Measurements from ENCODE around the gene TRIL.

DNA sequence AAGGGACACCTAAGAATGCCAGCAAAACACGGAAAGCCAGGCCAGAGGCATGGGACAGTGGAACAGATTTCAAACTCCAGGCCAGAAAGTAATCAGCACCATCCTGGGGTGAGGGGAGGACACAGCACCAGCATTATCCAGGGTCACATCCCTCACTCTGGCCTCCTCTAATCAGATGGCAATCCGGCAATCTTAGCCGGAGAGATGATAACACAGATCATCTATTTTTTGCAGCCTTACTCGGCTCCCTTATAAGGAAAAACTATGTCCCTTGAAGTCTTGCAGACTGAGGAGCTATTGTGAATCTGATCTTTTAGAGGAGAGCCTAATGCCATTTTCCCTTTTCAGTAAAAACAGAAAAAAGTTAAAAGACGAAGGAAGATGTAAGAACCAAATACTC is 16.5 kb downstream of the TRIL start:
- TF ChIP-seq CTCF (IDR thresholded peaks at IDR 0.05 in 4 of 5, conservative IDR thresholded peaks at IDR 0.05 in 1 of 5) (no peak), POLR2A (IDR thresholded peaks at IDR 0.05) (no peak)

Measured in gastrocnemius medialis (tissue), 4 donors.